ENCODE data around the gene ACVR1C.
"Not testable (repeated sequence)": the region's sequence is repeated elsewhere in the genome, so short reads cannot be mapped to it uniquely, and the experiment has no call there.

The ACVR1C gene

DNA sequence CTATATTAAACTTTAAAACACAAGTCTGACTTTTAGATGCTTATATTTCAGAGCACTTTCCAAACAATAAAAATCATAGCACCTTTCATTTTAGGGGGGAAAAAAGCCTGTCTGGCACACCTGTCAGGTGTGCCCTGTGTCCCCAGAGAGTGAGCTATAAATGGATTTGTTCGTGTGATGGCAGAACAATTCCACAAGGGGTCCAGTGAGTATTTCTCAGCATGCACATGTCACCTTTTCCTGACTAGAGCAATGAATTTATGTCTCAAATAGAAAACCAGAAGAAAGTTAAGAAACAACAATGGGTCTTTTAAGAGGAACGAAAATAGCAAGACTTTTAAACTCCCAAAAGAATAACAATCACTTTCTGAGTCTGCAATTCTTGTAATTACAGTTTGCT is 55.9 kb downstream of the ACVR1C start:
- DNase-seq, result no peak

GRCh38 chr2:157566623-157567022 is 62.0 kb downstream of the ACVR1C start:
- DNase-seq, result not testable (repeated sequence)

GRCh38 chr2:157566113-157566512 is 62.6 kb downstream of the ACVR1C start:
- not testable (repeated sequence) for DNase-seq

DNA sequence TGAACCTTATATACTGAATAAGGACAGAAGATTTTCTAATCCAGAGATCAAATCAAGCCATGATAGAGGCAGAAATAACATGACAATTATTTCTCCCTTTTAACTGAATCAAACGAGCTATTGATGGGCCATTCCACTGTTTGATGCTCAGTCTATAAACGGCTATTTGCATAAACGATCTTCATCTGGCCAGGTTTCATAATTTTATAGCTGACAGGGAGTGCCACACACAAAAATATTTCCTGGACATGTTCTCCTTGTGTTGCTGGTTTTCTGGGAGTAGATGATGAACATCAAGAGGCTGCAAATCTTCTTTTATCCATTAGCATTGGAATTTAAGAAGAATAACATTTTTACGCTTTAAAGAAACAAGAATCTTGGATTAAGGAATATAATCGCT is 63.1 kb downstream of the ACVR1C start:
- no peak for DNase-seq

- no peak for DNase-seq
These were observed 68.8 kb downstream of the ACVR1C start for GRCh38 chr2:157559890-157560289.

- no peak for DNase-seq
These were observed 69.2 kb downstream of the ACVR1C start for GRCh38 chr2:157559461-157559860.

DNA sequence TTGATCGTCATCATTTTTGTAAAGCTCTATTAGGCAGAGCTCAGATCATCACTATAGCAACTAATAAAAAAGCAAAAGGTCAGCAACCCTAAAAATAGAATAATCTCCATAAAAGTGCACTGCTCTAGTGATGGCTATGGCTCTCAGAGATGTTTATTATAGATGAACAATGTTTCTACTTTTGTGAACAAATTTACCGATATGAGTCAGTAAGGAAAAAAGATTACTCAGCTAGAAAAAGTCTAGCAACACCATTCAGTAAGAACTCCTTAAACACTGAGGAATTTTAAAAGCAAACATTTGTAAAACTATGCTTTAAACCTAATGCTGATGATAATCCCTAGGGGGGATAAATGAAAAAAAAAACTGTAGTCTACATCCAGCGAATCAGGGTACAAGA is 69.6 kb downstream of the ACVR1C start:
- no peak for DNase-seq

- no peak for DNase-seq
These were observed 70.9 kb downstream of the ACVR1C start for GRCh38 chr2:157557770-157558169.

DNA sequence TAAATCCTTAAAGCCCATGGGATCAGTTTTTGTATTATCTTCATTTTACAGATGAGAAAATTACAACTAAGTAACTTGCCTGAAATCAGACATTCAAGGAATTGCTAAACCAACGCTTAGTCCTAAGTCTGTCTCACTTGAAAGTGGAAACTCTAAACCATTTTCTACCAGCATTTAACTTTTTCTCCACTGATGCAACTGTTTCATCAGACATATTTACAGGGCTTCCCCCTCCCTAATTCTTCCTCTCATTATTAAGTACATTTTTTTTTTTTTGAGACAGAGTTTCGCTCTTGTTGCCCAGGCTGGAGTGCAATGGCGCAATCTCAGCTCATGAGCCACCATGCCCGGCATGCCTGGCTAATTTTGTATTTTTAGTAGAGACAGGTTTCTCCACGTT is 88.6 kb downstream of the ACVR1C start:
- DNase-seq, result no peak

DNA sequence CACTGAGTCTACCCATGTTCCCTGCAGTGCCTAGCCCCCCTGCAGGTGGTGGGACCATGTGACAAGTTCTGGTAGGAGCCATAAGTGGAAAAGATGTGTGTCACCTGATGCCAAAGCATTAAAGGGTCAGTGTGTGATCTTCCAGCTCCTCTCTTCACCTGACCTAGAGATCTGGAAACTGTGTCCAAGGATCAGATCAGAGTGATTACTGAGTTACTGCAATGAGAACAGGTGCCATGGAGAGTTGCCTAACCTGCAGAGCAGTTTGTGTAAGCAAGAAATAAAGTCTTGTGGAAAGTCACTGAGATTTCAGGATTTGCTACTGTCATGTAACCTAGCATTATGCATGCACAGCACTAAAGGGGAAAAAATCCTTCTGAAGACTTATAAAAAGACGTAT is 90.6 kb downstream of the ACVR1C start:
- no peak for DNase-seq

GRCh38 chr2:157536815-157537214 is 91.8 kb downstream of the ACVR1C start:
- DNase-seq, result no peak

DNA sequence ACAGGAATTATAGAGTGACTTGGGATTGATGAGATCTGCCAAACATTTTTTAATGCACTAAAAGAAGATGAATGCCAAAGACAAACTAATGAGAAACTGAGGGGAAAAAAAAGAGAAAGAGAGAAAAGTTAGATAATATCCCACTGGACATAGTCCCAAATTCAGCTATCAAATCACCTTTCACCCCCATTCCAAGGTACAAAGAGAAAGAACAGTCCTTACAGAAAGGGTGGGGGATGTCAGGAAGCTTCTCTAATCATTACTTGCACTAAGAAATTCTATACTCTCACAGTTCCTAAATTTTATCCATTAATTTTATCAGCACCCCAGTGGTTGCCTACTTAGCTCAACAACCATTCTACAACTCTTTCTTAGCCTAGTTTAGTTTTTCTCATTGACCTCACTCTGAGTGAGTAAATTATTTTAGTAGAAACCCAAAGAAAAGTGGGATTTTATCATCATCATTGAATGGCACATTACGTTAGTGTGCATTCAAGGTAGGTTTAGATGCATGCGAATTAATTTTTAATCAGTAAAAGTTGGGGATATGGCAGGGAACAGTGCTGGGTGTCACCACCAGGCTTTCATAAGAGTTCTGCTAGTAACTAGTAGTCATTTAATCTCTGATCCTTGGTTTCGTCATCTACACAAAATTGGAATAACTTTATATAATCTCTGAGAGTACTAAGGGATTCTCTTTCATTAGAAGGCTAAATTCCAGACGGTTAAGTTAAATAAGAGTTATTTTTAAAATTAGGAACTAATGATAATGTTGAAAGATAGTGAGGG is 99.5 kb downstream of the ACVR1C start:
- DNase-seq, result no peak

GRCh38 chr2:157526070-157526469 is 102.6 kb downstream of the ACVR1C start:
- no peak for DNase-seq

DNA sequence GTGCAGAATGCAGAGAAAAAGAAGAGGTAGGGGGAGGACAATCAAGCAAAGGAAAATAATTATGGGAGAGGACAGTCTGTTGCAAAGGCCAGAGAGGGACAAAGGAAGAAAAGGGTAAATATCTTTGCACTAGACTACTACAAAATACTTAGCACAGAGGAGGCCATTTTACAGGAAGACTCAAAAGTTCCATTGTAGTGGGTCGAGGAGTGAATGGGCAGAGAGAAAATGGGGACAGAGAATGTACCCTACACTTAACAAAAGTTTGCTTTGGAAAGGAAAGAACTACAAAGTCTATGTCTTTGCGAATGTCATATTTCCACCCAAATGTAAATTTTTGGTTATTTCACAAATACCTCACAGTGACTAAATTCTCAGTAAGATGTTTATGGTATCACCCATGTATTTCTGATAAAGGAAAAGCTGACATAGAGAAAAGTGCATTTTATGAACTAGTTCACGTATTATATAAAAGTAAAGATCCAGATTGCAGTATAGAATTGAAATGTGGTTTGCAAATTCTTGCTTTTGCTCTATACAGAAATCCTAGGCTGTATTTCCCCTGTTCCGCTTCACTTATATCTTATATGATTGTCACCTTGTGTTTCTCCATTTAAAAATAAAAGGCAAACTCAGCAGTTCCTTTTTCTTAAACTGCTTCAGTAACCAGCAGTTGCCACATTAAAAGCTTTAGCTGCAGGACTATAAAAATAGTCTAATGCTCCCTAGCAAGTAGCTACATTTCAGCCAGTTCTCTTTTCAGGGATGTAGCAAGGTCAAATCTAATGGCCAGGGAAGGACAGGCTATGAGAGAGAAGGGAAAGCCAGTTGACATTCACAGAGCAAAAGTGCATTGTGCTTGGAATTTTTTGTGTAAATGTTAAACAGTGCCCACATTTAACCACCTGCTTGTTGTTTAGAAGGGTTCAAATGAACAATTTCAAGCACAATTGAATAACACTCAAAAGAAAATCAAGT is 105.1 kb downstream of the ACVR1C start:
- no peak for DNase-seq

GRCh38 chr2:157514966-157515365 is 113.7 kb downstream of the ACVR1C start:
- not testable (repeated sequence) for DNase-seq

DNA sequence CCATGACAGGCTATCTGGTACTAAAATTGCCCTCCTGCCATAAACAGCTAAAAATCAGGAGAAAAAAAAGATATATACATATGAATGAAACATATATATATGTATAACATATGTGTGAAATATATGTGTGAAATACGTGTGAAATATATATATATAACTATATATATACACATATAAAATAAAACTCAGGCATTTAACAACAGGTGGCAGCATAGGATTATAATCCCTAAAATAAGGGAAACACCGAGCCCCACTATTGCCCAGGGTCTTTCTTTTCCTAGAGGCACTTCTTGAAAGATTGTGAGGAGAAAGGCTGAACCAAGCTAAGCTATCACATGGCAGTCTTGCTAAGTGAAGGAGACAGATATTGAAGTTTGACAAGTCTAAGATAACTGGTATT is 118.9 kb downstream of the ACVR1C start:
- no peak for DNase-seq

DNA sequence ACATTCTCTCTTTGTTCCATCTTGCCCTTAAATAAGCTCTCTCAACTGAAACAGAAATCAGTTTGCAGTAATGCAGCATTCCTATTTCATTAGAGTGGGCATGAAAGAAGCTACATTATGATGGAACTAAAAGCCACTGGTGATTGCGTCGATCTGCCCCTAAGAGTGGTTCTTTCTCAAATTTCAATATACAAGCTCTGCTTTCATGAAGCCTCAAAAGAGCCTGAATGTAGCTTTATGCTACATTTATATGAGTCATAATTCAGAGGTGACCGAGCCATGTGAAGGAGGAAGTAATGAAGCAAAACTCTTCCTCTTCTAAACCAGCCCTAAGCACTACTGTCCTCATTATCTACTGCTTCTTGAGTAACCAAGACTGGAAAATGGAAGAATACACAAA is 120.0 kb downstream of the ACVR1C start:
- no peak for DNase-seq

- no peak for DNase-seq
These were observed 122.1 kb downstream of the ACVR1C start for GRCh38 chr2:157506586-157506985.

GRCh38 chr2:157504623-157505022 is 124.0 kb downstream of the ACVR1C start:
- no peak for DNase-seq

- DNase-seq, result no peak
These were observed 127.6 kb downstream of the ACVR1C start for GRCh38 chr2:157501026-157501425.

DNA sequence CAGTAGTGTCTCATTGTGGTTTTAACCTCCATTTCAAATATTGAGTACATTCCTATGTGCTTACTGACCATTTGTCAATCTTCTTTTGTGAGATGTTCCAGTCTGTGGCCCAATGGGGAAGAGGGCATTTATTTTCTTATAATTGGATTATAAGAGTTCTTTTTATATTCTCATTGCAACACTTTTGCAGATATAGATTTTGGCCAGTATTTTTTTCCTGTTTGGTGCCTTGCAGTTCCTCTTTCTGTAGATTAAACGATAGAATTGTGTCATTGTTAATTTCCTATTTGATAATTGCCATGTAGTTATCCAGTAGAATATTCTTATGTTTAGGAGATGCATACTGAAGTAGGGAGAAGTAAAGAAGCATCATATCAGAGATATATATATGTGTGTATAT is 128.3 kb downstream of the ACVR1C start:
- DNase-seq, result no peak

DNA sequence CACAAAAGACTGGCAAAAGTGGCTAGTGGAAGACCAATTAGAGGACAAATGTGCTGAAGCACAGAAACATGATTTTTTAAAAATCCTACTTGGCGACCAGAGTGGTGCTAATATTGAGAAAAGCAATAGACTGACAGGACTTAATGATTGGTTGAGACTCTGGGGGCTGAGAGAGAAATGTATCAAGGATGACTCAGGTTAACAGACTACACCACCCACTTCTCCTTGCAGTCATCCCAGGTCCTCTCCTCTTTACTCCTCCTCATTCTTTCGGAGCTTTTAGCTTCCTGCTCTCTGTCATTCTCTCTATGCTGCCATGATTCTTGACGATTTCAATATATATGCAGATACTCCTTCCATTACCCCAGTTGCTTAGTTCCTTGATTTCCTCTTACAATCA is 130.2 kb downstream of the ACVR1C start:
- no peak for DNase-seq

GRCh38 chr2:157497638-157498314 is 130.9 kb downstream of the ACVR1C start:
- DNase-seq, result peak; percentile 11
